Stimulated activated CD4-positive, alpha-beta T cell treated with anti-CD3 and anti-CD28 coated beads, Interleukin-2, amount 100 ng/mL, for 48 hours (primary cell): ENCODE measurements around the gene PRRX2.
"Not testable (repeated sequence)": the region's sequence is repeated elsewhere in the genome, so short reads cannot be mapped to it uniquely, and the experiment has no call there.

Experiments
- DNase-seq, 2 donors: peaks; one replicate each; pipeline ENCODE4 v3.0.0-alpha.2; 2020

The PRRX2 gene

DNA sequence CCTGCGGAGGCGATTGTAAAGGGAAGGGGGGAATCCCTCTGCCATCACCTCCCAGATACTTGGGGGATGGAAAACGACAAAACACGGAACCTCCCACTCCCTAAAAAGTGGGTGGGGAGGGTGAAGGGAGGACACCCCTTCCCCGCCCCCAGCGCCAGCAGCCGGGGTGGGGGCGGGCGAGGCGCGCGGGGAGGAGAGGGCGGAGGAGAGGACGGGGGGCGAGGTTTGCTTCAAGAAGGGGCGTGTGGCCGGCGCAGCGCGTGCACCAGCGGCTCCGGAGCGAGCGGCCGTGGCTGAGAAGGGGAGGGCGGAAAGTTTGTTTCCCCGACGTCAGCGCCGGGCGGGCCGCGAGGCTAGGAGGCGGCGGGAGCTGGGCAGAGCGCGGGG is at the start of gene PRRX2:
PRRX2 (plus strand) TSS at position 259 of the 387 bp plus-strand sequence. CDS start 221 bp downstream, outside the sequence.
- DNase-seq: peak in 1 of 2 donors; percentile 15

DNA sequence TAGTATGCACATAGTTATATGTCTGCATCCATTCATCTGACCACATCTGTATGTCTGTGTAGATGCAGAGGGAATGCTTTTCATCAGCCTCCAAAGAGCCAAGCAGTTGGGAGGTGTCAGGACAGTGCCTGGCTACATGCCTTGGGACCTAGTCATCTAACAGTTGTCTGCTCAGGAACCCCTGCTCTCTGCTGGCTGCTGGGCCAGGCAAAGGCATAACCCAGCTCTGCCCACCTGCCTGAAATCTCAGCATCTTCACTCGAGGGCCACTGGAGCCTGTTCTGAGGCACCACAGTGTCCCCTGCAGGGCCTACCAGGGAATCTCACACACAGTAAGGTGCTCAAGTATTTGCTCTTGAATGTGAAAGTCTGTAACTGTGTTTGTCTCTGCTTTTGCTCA is 48.3 kb upstream of the PRRX2 start:
- DNase-seq: no peak

DNA sequence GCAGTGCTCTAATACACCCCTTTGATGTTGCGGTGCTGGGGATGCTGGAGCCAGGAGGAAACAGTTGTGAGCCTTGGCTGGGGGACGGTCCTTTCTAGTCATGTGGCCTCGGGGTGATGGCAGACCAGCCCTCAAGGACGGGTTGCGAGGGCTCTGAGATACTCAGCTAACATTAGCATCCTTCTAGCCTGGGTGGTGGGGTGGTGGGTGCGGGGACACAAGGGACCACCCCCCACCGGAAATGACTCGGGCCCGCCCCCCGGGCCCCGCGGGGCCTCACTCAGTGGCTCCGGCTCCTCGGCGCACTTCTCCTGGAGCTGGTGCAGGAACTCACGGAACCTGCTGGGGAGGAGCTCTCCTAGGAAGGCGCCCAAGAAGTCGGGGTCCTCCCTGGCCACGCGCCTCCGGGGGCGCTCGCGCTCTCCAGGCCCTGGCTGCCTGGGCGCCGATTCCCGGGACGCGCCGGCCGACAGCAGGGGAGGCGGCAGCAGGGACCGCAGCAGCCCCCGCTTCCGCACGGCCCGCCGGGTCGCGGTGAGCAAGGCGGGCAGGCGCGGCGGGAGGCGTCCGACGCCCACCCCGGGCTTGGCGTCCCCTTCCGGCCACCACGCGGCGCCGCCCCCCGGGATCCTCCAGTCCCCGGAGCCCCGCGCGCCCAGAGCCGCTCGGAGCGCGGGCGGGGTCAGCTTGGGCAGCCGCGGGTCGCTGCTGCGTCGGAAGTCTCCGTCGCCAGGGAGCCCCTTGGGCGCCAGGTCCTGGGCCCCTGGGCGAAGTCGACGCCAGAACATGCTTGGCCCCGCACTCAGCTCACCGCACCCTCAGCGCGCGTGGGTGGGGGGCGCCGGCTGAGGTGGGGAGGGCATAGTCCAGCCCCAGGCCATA is 45.4 kb upstream of the PRRX2 start:
- no peak for DNase-seq

DNA sequence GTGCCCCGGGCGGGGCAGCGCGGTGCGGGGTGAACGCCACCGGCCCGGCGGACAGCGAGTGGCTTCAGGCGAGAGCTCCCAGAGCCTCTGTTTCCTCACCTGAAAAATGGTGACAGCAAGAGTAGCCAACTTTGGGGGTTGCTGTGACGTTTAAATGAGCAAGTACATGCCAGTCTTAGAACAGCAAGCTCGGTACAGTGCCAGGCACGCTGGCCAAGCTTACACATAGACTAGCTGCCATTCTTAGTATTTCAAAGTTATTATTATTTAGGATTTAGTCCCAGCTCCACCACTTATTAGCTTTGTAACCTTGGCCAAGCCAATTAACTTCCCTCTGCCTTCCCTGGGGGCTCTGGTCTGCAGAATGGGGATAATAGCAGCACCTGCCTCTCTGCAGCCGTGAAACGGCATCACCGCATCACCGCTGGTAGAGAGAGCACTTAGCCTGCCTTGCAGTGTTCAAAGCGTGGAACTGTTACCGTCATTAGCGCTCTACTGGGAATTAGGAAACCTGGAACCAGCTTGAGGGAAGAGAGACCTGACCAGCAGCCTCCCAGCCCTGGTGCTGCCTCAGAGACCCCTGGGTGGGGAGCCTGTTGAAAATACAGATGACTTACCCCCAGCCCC is 44.7 kb upstream of the PRRX2 start, which contains the start of gene C9orf50:
C9orf50 (minus strand) TSS at position 433 of the 627 bp plus-strand sequence. CDS start 527 bp downstream, outside the sequence.
- no peak for DNase-seq

DNA sequence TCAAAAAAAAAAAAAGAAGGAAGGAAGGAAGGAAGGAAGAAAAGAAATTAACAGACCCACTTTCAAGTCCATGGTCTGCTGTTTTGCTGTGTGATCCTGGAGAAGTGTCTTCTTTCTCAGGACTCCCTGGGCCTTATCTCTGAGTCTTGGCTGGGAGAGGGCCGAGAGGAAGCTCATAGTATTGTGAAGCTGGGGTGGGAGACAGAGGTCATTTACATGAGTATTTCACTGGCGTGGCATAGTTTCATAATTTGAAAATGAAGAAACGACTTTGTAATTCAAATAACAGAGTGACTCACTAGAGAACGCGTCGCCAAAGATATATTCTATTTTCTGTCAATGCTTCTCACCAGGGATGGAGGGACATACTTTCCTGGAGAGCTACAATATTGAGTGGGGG is 42.1 kb upstream of the PRRX2 start:
- DNase-seq: no peak

DNA sequence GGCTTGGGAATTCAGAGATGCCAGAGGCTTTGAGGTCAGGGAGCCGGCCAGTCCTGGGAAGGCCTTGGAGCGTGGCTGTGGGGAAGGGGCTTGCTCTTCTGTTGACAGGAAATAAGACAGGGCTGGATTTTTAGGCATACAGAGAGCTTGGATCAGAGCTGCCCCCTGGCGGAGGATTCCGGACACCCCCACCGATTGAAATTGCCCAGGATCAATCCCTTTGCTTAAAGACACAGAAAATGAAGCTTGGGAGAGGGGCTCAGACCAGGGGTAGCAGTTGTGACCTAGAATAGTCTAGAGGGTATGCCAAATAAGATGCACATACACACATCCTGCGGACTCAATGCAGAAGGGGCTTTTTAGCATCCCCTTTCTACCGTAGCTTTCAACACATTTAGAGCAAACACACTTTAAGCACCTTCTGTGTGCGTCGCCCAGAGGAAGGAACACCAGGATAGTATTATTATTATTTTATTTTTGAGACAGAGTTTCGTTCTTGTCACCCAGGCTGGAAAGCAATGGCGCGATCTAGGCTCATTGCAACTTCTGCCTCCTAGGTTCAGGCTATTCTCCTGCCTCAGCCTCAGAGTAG is 41.2 kb upstream of the PRRX2 start:
- peak; percentile 78 to 79 for DNase-seq

DNA sequence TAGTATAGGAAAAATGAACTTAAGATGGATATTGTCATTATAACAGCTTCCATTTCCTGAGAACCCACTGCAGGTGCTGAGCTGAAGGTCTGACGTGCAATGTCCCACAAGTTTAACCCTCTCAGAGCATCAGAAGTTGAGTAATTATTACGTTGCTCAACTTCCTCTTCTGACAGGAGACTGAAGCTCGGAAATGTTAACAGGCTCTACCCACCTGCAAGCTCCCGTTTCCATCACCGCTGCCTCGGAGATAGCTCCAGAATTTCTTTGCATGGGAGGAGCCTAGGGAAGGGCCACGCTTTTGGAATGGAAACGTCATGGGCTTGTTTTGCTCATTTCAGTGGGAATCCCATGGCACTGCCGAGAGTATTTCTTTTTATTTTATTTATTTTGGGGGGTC is 40.5 kb upstream of the PRRX2 start:
- DNase-seq: no peak

DNA sequence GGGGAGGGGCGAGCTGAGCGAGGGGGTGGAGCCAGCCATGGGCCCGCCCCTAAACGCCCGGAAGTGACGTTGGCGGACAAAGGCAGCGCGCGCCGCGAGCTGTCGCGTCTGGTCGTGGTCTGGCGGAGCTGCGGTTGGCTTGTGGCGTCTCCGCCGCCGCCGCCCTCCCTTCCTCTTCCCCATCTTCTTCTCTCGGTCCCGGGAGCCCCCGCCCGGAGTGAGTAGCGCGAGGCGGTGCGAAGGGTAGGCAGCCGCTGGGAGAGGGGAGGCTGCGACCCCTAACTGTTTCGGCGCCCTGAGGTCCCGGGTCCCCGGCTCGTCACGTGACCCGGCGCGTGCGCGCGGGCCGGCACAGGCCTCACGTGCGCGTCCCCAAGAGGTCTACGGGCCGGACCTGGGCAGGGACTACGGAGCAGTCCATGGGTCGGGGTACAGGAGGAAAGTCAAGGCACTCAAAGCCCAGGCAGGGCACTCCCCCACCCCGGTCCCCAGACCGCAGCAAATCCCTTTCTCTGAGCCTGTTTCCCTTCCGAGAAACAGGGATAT is 39.3 kb upstream of the PRRX2 start, which contains the start of gene NTMT1:
NTMT1 (plus strand) TSS at position 85 of the 546 bp plus-strand sequence. CDS start 6,541 bp downstream, outside the sequence.
- peak; percentile 89 to 95 for DNase-seq

DNA sequence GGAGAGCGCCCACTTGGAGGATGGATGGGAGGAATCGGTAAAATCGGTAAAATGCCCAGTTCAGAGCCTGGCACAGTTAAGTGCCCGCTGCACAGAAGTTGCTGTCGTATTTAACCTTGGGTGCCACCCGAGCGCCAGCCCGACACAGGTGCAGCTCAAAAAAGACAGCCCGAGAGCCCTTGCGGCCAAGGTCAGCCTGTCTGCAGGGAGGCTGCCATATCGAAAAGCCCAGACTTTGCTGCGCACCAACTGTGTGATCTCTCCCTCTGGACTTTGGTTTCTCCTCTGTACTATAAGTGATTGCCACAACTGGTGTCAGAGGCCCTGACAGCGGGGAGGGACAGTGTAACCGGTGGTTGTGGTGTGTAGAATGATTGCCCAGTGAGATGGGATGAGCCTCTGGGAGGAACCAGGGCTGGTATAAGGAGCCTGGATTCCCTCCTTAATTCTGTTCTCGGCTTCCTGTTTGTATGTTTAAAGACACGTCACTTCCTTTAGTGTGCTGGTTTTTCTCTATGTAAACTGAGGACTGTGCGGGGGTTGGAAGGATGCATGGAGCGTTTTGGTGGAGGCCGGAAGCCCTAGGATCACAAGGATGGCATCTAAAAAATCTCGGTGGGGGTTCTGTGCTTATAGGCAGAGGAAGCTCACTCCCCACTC is 38.7 kb upstream of the PRRX2 start:
- no peak for DNase-seq

DNA sequence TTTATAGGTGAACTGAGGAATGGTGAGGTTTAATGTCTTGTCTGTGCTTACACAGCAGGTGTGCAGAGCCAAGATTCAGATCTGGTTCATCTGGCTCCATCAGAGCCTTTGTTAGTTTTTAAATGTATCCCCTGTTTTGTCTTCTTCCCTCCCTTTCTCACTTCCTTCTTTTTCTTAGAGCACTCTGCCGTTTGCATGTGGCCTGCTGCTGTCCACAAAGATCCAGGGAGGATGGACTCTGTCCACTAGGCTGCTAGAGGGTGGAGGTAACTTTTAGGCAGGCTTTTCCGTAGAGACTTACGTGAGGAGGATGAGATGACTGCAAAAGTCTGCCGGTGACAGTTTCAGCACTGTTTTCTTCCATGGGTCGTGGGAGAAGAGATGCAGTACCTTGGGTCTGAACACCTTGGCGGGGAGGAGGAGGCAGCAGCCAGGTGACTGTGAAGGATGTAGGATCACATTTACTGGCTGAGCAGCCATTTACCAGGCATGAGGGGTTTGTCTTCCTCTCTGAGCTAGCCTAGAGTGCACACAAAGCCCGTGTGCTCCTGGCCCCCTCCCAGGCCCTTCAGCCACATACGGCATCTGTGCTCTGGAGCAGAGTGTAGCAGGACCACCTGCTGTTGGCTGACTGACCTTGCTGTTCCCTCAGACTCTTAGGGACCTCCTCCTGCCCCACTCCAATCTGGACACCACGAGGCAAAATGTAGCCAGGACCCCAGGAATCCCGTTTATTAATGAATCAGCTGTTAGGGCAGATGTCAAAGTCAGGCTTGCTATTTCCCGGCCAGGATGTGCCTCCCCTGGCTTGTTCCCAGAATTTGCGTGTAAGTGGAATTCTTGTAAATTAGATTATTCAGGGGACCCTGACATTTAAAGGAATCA is 37.6 kb upstream of the PRRX2 start:
- no peak for DNase-seq

DNA sequence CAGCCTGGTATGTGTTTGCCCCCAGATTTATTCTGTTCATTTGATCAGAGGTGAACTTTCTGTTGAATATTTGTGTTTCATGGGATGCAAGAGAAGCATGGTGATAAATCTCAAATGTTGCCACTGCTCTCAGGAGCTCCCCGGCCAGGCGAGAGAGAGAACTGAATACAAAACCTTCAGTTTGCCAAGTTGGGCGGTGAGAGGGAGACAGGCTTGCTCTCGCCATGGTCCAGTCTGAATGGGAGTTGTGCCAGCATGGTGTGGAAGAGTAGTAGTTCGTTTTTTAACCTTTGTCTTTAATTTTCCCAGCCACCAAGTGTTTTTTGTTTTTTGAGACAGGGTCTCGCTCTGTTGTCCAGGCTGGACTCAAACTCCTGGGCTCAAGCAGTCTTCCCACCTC is 36.7 kb upstream of the PRRX2 start:
- DNase-seq: no peak

DNA sequence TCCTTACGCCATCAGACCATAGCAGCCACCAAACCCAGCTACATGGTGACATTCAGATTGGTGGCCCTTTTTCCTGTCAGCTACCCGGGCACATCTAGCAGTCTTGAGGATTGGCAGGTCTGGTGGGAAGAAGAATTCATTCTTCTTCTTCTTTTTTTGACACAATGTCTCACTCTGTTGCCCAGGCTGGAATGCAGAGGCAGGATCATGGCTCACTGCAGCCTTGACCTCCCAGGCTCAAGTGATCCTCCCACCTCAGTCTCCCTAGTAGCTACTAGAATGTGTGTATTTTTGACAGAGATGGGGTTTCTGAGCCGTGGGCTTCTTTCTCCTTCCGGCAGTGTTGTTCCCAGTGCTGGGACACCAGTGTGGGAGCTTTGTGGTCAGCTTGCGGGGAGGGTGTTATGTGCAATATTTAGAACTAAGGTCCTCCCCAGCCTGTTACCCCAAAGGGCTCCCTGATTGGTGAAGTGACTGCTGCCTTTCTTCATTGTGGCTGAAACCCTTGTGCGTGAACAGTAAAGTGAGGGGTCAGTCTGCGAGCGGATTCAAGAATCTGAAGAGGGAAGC is 36.1 kb upstream of the PRRX2 start:
- DNase-seq: no peak

DNA sequence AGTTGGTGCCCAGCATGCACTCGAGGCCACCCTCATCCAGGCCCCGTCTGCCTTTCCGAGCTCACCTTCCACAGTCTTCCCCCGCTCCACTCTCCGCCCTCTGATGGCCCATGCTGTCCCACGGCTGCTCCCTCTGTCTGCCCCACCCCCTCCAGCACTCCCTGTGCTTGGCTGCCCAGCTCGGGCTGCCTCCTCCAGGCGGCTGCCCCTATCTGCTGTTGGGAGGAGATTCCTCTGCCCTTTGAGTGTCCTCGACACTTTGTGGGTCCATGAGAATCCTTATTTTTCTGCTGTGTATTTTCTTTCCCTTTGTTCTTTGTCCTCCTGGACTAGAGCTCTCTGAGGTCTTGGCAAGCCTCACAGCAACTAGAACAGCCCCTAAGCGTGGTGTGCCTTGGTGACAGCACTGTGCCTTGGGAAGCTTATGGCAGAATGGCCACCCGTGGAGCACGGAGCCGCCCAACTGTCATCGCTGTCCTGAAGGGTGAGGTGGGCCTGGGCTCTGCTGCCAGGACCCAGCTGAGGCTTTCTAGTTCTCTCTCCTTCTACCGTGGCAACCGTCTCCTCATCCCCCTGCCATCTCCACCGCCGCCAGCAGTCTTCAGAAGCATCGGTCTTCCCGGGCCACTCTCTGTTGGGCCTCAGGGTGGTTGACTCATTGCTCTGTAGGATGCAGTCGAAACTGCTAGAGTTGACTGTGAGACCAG is 34.3 kb upstream of the PRRX2 start:
- DNase-seq: no peak

DNA sequence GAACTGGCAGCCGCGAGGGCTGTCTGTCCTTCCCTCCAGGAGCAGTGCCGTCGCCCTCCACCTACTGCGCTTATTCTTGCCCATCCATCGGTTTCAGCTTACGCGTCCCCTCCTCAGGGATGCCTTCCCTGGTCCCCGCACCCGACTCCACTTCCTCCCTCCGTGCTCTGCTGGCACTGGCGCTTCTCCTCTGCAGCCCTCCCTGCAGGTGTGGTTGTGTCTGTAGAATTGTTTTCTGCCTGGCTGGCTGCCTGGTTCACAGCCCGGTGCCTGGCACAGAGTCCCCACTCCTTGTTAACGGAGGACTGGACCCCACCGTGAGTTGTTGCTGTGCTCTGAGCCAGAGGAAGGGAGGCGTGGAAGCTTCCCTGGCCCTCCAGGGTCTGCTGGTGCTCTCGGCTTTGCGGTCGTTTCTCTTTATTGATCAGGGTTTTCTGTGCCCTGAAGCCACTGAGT is 33.7 kb upstream of the PRRX2 start:
- DNase-seq: no peak

DNA sequence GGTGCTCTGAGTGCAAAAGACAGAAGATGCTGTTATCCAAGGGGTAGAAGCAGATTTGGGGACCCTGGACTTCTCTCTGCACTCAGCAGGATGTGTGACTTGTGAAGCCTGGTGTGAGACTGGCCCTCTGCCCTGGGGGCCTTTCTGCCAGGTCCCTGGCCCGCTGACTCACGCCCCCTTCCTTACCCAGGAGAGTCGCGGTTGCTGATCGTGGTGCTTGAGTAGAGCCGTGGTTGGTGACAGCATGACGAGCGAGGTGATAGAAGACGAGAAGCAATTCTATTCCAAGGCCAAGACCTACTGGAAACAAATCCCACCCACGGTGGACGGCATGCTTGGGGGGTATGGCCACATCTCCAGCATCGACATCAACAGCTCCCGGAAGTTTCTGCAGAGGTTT is 33.0 kb upstream of the PRRX2 start:
- no peak for DNase-seq

DNA sequence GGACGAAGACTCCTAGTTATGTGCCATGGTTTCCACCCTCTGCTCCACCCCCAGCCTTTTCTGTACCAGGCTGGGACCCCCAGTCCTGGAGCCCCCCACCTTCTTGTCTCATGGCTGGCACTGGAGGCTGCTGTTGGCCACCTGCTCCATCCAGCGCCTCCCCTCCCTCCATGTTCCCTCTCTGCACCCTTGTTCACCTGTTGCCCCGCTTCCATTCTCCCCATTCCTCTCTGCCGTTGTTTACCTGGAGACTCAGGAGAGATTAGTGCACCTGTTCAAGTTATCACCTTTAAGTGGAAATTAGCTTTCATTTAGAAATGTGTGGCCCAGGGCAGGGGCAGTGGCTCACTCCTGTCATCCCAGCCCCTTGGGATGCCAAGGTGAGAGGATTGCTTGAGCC is 32.2 kb upstream of the PRRX2 start:
- no peak for DNase-seq

DNA sequence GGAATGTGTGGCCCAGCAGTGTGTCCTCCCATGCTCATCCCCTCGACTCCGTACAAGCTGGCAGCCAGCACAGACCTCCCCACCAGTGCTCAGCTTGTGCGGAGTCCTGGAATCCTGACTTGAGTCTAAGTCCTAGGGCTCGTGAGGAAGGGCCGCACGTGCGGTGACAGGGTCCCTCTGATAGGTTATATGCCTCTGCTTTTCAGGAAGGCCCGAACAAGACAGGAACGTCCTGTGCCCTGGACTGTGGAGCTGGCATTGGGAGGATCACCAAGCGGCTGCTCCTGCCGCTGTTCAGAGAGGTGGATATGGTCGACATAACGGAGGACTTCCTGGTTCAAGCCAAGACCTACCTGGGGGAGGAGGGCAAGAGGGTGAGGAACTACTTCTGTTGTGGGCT is 31.6 kb upstream of the PRRX2 start:
- DNase-seq: no peak

DNA sequence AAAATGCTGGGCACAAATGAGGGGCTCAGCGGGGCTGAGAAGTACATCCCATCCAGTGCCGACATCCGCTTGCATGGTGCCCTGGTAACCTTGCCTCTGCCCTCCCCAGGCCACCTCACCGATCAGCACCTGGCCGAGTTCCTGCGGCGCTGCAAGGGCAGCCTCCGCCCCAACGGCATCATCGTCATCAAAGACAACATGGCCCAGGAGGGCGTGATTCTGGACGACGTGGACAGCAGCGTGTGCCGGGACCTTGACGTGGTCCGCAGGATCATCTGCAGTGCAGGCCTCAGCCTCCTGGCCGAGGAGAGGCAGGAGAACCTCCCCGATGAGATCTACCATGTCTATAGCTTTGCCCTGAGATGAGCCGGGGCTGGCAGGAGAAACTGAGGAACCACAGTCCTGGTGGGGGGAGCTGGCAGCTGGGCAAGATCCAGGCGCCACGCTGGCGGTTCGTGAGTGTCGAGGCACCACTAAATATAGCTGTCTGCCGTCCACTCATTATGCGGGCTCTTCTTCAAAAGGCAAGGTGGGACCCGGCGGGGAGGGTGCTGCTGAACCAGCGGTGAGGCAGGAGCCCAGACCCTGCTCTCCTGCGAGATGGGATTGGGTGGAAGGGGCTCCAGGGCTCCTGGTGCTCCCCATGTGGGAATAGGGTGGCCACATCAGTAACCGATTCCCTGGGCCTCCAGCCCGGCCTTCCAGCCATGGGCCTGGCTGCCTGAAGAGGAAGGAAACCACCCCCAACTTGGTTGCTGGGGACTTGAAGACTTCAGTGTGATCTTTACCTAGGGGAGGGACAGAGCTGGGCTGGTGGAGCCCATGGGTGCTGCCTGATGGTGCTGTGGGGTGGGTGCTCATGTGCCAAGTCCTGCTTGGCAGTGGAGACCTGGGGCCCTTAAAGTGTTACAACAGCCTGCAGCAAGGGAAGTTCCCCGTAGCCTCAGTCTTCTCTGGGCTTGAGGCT is 30.1 kb upstream of the PRRX2 start:
- no peak for DNase-seq

DNA sequence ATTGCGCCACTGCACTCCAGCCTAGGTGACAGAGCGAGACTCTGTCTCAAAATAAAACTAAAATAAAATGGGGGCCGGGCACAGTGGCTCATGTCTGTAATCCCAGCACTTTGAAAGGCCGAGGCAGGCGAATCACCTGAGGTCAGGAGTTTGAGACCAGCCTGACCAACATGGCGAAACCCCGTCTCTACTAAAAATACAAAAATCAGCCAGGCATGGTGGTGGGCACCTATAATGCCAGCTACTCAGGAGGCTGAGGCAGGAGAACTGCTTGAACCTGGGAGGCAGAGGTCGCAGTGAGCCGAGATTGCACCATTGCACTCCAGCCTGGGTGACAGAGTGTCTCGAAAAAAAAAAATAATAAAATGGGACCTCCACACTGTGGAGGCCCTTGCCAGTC is 29.1 kb upstream of the PRRX2 start:
- DNase-seq: not testable (repeated sequence)
